ENCODE measurements around the gene STPG2.
"Not testable (repeated sequence)": the region's sequence is repeated elsewhere in the genome, so short reads cannot be mapped to it uniquely, and the experiment has no call there.

The STPG2 gene

DNA sequence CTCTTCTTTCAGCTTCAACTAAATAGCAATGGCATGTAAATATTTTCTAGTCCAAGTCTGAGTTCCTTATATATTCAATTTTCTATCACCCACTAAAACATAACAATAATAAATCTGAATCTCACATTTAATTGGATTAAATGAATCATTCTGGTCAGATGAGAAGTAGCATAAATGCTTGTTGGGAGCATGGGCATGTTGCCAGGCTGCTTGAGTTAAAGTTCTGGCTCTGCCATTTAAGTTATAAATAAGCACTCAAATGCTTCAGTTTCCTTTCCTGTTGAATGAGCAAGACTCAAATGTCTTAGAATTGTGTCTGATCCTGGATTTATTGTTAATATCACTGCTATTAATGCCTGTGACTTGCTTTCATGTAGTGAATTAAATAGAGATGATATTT lies 496.3 kb downstream of the STPG2 start:
- no peak for DNase-seq (ENCODE audit: extremely low read depth in 1 of 2, low read depth in 1 of 2)

DNA sequence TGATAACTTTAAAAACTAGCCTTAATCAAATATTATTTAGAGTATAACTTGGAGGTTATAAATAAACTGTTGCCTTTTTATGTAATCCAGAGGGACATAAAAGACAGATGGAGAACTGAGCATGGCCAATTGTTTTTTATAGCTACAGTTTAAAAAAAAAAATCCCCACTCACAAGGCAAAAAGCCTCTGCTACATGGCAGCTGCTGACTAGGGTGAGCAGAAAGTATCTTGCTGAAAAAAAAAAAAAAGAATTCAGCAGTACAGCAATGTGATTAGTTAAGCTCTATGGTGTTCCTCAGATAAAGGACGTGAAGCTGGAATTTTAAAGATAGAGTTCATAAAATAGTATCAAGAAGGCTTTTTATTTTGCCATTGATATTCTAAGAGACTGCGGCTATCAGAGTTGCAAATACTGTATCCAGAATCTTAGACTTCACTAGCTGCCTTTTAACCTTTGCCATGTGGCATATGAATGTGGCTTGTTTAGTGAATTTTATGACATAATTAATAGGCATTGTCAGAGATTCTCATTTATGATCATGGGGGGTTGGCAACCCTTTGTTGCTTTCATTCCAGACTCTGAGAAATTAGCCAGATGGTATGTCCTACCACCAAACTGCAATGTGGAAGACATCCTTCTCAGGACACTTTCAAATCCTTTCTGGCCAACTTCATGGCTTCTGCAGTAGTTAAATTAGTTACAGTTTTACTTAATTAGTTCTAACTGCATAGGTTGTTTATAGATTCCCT lies 498.0 kb downstream of the STPG2 start:
- no peak for DNase-seq (ENCODE audit: extremely low read depth in 1 of 2, low read depth in 1 of 2)

DNA sequence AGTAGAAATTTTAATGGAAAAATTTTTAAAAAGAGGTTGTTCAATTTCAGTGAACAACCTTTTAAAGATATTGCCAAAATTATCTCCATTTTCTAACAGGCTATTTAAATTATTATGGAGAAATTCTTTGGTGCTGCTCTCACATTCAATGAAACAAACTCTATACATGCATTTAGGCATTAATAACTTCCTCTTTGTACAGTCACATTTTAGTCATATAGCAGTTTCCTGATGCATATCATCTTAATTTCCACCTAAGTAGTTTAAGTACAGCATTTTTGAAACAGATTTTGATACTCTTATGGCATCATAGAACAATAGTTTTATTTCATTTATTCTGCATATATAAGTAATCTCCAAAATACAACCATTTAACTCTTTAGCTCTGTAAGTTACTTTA lies 500.1 kb downstream of the STPG2 start:
- no peak for DNase-seq (ENCODE audit: extremely low read depth in 1 of 2, low read depth in 1 of 2)

DNA sequence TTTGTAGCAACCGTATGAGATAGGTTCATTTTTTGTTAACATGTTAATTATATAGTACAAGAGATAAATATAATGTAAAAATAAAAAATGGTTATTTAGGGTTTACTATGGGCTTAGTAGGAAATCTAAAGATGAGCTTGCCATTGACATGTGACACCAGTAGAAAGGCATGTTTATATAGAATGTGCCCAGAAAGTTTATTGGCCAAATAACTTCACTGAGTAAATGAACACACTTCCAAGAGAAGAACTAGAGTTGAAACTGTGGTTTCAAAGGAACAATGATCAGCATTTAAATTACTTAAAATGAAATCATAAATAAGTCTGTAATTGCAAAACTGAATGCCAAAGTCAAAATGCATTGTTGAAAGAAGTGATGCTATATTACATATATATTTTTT lies 503.3 kb downstream of the STPG2 start:
- DNase-seq (ENCODE audit: extremely low read depth in 1 of 2, low read depth in 1 of 2) = no peak

DNA sequence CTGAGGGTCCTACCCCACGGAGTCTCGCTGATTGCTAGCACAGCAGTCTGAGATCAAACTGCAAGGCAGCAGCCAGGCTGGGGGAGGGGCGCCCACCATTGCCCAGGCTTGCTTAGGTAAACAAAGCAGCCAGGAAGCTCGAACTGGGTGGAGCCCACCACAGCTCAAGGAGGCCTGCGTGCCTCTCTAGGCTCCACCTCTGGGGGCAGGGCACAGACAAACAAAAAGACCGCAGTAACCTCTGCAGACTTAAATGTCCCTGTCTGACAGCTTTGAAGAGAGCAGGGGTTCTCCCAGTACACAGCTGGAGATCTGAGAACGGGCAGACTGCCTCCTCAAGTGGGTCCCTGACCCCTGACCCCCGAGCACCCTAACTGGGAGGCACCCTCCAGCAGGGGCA lies 509.4 kb downstream of the STPG2 start:
- DNase-seq (ENCODE audit: extremely low read depth in 1 of 2, low read depth in 1 of 2) = not testable (repeated sequence)

DNA sequence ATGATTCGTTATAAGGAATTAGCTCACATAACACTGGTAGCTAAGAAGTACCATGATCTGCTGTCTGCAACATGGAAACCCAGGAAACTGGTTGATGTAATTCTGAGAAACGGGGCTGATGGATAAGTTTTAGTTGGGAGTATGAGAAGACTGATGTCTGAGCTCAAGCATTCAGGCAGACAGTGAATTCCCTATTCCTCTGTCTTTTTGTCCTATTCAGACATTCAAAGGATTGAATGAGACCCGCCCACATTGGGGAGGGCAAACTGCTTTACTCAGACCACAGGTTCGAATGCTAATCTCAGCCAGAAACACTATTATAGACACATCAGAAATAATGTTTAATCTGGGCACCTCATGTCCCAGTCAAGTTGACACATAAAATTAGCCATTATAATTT lies 515.5 kb downstream of the STPG2 start:
- no peak for DNase-seq (ENCODE audit: extremely low read depth in 1 of 2, low read depth in 1 of 2)

DNA sequence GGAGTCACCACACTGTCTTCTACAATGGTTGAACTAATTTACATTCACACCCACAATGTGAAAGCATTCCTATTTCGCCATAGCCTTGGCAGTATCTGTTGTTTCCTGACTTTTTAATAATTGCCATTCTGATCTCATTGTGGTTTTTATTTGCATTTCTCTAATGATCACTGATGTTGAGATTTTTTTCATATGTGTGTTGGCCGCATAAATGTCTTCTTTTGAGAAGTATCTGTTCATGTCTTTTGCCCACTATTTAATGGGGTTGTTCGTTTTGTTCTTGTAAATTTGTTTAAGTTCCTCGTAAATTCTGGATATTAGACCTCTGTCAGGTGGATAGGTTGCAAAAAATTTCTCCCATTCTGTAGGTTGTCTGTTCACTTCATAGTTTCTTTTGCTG lies 519.1 kb downstream of the STPG2 start:
- DNase-seq (ENCODE audit: extremely low read depth in 1 of 2, low read depth in 1 of 2) = no peak

DNA sequence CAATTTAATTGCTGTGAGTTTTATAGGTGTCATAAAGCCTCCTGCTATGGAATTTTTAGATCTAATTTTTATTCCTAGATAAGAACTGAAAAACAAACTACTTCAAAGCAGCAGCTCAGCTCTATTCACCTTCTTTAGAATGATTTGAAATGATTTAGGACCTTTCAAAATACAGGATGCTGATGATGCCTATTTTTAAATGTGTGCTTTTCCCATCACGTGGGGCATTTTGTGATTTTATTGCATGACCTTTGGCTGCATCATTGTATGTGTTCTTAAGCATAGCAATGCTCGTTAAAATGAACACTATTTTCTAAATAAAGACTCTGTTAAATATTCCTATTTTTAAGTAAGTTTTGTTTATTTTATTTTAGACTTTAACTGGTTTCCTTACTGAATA lies 537.3 kb downstream of the STPG2 start:
- DNase-seq (ENCODE audit: extremely low read depth in 1 of 2, low read depth in 1 of 2) = no peak

DNA sequence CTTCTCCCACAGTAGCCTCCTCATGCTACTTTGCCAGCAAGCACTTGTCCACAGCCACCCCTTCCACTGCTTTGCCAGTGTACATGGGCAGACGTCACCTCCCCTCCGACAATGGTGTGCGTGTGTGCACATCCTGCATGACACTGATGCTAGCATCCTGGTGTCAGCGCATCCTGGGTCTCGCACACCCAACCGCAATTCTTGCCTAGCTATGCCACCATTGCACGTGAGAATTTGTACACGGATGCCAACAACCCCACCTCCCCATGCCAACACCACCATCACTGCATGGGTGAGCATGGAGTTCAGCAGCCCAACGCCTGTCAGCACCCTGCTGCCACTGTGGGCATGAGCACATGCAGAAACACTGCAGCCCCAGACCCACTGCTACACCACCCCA lies 550.0 kb downstream of the STPG2 start:
- no peak for DNase-seq (ENCODE audit: extremely low read depth in 1 of 2, low read depth in 1 of 2)

DNA sequence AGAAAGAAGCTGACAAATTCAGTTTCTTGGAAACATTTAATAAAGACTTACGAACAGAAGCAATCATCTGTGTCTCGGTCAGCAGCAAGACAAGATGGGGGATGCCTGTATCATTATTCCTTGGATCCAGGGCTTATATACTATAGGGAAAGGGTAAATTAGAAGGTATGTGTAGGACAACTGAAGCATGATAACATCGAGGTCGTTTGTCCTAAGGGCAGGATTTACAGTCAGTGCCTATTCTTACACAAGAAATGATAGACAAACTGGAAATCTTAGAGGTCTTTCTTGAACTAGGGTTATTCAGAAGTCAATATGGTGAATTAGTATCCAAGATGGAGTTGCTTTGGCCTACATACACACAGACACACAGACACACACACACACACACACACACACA lies 553.0 kb downstream of the STPG2 start:
- DNase-seq (ENCODE audit: extremely low read depth in 1 of 2, low read depth in 1 of 2) = no peak

DNA sequence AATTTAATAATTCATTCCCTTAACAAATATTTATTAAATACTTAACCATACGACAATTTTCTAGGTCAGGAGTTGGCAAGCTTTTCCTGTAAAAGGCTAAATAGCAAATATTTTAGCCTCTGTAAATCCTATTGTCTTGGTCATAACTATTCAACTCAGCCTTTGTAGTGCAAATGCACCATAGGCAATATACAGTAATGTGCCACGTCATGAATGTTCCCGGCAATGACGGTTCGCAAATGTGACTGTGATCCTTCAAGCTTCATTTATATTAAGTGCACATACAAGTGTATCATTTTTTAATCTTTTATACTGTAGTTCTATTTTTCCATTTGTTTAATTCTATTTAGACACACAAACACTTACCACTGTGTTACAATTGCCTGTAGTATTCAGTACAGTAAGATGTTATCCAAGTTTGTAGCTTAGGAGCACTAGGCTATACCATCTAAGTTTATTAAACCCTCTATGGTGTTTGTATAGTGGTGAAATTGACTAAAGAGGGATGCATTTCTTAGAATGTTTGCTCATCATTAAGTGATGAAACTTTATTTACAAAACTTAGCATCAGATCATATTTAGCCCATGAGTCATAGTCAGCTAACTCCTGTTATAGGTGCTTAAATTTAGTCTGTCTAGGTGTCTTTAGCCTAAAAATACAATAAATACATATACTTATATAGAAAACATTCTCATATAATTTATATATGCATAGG lies 553.6 kb downstream of the STPG2 start:
- DNase-seq (ENCODE audit: extremely low read depth in 1 of 2, low read depth in 1 of 2) = no peak

DNA sequence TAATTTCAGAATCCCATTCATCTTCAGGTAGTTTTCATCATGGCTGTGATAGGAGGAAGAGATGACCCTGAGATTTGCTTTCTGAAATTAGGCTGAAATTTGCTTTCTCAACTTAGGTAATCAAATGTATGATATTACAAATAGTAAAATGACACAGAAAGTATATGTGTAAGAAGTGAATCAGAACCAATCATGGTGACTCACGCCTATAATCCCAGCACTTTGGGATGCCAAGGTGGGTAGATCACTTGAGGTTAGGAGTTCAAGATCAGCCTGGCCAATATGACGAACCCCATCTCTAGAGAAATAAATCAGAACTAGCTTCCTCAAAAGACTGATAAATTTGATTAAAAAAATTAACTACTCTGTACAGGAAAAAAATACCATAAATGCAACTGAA lies 555.4 kb downstream of the STPG2 start:
- no peak for DNase-seq (ENCODE audit: extremely low read depth in 1 of 2, low read depth in 1 of 2)

DNA sequence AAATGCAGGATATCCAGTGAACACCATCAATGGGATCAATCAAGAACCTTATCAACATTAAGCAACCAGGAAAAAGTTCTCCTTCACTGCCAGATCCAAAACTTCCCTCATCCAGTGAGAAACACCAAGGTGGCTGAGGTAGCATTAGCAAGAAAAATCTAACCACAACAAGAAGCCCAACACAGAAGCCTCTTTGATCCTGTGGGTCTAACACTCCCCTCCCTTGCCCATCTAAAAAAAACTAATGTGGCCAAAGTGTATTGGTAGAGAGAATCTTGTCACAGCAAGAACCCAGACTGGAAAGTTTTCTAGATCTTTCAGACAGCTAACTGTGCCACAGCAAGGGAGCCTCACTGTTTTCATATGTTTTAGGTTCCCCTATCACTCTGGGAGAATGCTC lies 558.0 kb downstream of the STPG2 start:
- DNase-seq (ENCODE audit: extremely low read depth in 1 of 2, low read depth in 1 of 2) = no peak

DNA sequence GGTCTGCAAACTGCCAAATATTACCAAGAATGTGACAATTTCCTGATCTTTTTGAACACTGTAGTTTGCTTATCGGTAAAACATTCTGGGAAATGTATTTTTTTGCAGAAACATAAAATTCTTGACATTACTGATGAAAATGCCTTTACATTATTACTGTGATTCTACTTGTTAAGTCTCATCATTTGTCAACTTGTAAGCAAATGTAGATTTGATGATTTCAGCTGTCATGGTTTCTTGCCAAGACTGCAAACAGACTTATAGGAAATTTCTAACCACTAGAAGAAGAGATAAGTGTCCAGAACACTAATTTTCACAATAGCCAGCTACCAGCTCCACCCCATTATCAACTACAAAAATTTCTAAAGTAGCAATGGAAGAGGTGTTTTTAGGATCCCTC lies 560.4 kb downstream of the STPG2 start:
- DNase-seq (ENCODE audit: extremely low read depth in 1 of 2, low read depth in 1 of 2) = no peak

DNA sequence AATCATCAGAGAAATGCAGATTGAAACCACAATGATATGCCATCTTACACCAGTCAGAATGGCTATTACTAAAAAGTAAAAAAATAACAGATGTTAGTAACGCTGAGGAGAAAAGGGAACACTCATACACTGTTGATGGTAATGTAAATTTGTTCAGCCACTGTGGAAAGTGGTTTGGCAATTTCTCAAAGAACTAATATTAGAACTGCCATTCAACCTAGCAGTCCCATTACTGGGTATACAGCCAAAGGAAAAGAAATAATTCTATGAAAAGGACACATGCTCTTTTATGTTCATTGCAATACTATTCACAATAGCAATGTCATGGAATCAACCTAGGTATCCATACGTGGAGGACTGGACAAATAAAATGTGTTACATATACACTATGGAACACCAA lies 566.3 kb downstream of the STPG2 start:
- DNase-seq (ENCODE audit: extremely low read depth in 1 of 2, low read depth in 1 of 2) = no peak

DNA sequence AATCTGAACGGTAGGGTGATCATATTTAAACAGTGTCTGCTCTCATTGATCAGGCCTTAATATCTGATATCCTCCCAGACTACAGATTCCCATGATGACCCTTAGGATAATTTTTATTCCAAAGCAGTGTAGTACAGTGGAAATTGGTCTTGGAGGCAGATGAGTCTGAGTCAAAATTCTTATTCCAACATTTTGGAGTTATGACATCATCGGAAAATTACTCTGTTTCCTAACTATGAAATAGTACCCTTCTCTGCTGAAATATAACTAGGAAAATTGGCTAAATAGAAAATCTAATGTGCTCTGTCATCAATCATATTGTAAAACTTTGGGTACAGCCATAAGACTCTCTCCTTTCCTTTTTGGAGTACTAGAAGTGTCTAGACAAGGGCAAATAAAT lies 583.3 kb downstream of the STPG2 start:
- no peak for DNase-seq (ENCODE audit: extremely low read depth in 1 of 2, low read depth in 1 of 2)

DNA sequence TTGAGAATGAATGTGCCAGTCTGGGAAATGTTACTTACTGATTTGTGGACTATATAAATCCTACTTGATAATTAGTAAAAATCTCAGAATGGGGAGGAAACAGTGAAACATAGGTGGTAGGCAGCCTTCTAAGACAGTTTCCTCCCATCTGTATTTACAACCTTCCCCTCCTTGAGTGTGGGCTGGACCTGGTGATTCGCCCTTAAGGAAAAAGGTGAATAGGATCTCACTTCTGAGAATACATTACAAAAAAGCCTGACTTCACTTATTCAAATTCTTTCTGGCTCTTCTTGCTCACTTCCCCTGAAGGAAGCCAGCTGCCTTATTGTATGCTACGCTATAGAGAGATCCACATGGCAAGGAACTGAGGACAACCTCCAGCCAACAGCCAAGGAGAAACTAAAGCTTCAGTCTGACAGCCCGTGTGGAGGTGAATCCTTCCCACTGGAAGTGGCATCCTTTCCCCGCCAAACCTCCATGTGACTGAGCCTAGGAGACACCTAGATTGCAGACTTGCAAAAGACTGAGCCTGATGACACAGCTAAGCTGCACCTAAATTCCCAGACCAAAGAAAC lies 585.0 kb downstream of the STPG2 start:
- no peak for DNase-seq (ENCODE audit: extremely low read depth in 1 of 2, low read depth in 1 of 2)

DNA sequence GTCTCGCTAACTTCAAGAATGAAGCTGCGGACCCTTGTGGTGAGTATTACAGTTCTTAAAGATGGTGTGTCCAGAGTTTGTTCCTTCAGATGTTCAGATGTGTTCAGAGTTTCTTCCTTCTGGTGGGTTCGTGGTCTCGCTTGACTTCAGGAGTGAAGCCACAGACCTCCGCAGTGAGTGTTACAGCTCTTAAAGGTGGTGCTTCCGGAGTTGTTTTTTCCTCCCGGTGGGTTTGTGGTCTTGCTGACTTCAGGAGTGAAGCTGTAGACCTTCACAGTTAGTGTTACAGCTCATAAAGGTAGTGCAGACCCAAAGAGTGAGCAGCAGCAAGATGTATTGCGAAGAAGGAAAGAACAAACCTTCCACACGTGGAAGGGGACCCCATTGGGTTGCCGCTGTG lies 592.6 kb downstream of the STPG2 start:
- not testable (repeated sequence) for DNase-seq (ENCODE audit: extremely low read depth in 1 of 2, low read depth in 1 of 2)

DNA sequence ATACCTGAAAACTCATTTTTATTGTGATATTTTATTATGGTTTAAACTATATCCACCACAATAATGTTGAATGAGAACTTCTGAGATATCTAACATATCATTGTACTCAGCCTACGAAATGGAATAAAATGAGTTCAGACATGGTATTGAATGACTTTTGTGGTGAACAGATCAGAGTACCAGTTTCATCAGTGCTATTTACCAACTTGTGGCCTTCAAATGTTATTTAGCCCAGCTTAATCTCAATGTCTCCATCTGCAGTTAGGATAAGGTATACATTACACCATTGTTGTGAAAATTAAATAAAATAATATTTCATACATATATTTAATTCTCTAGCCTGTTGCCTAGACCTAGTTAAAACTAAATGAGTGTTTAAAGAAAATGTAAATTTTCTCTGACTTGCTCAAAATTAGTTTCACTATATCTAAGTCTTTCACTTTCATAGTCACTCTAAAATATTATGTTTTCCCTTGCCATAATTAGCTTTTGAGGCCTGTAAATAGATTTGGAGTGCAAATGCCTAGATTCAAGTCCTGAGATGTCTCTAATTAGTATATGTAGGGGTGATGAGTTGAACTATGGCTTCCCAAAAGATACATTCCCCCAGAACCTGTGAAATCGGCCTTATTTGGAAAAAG lies 594.2 kb downstream of the STPG2 start:
- DNase-seq (ENCODE audit: extremely low read depth in 1 of 2, low read depth in 1 of 2) = no peak

DNA sequence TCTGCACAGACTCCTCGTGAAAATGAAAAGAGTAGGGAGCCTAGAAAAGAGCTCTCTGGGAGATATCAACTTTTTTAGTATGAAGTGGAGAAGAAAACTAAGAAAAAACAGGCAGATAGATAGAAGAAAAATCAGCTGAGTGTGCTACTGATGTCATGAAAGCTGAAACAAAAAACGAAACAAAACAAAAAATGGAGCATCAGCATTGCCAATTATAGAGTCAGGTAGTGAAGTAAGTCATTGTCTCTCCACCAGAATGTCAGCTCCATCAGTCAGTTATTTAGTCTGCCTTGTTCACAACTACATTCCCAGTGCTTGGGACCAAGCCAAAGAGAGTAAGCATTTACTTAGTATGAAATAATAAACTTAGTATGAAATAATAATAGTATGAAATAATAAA lies 595.1 kb downstream of the STPG2 start:
- DNase-seq (ENCODE audit: extremely low read depth in 1 of 2, low read depth in 1 of 2) = no peak

DNA sequence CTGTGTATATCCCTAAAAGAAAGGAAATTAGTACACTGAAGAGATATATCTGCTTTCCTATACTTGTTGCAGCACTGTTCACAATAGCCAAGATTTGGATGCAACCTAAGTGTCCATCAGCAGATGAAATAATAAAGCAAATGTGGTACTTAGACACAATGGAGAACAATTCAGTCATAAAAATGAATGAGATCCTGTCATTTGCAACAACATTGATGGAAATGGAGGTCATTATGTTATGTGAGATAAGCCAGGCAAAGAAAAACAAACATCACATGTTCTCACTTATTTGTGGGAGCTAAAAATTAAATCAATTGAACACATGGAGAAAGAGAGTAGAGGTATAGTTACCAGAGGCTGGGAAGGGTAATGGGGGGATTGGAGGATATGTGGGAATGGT lies 611.9 kb downstream of the STPG2 start:
- no peak for DNase-seq (ENCODE audit: extremely low read depth in 1 of 2, low read depth in 1 of 2)

DNA sequence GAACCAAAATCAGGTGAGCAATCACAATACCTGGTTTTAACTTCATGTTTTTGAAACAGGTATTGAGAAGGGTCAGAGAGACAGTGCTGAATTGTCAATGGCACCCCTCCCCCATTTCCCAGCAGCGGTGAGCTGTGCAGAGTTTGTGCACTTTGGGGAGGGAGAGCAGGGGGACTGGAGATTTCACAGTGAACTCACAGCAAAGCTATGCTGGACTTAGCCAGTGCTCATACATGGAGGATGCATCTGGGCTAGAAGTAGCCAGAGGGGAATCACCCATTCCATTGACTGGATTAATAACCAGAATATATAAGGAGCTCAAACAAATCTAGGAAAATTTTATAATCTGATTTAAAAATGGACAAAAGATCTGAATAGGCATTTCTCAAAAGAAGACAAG lies 612.6 kb downstream of the STPG2 start:
- DNase-seq (ENCODE audit: extremely low read depth in 1 of 2, low read depth in 1 of 2) = no peak
